GM18951 (cell line): Measurements from ENCODE around the gene ARHGAP24.

Experiments used
- POLR2A ChIP-seq: IDR thresholded peaks from 4 replicates; pipeline ENCODE4 v1.6.1; 2011; ENCODE audit warnings: mild to moderate bottlenecking; ENCODE audit not compliant: insufficient read length, insufficient read depth; ENCODE audit errors: extremely low read depth
- in situ Hi-C: fragments of 300-500 bp; cut with MboI; formaldehyde crosslinking; loops from one replicate; pipeline ENCODE4 v1.12.0; 2022; ENCODE audit warnings: low sequenced_read_pairs, mixed read lengths, inconsistent platforms; ENCODE audit not compliant: unreplicated experiment

ARHGAP24 gene

DNA sequence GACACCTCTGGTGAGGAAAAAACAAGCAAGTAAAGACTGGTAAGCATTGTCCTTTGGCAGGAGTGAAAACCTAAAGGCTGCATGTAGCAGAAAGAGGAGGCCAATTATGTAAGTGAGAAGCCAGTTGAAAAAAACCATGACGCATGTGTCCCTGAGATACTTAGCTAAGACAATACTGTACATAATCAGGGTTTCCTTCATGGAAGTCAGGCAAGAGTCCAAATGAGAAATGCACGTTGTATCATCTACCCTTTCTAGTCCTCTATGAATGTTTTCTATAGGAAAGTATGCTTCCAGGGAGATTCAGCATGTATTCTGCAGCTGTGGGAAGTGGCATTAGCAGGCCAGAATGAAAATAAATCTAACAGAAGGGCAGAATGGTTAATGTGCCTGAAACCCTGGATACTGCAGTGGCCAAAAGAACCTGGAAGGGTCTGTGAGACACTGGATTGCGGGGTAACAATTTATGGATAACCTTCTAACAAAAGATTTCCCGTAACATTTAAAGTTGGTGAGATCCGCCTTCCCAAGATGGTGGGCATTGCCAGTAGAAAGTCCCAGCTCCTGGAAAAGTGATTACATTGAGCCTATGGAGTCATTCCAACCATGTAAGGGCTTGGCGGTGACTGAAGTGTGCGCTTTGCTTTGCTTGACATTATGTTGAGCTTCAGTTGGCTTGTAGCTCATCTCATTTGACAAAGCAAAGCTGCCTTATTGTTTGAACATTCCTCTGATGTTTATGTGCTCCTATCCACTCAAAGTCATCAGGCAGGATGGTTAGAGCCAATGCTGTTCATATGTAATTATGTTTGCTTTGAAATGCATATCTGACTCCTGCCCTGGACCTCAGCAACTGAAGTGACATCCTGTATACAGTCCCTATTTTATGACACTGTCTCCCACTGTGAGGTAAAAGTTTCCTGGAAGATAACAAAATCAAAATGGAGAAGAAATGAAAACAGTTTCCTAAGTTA is 200.4 kb downstream of the ARHGAP24 start:
- TF ChIP-seq POLR2A = no peak
- in situ Hi-C loops = no loop called here

DNA sequence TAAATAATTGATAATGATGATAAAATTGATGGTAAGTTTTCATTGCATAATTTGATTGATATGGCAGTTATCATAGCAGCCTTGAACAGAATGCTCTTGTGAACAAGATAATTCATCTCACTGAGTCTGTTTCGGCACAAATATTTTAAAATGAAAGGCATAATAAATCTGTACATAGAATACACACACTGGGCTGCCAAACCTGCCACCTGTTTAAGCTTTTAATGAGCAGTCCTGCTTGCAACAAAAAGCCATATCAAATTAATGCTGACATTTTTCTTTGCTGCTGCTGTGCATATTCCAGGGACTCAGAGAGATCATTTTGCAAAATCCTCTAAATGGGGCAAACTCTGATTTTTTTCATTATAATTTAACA is 201.1 kb downstream of the ARHGAP24 start:
- no peak for TF ChIP-seq POLR2A
- in situ Hi-C loops = no loop called here

DNA sequence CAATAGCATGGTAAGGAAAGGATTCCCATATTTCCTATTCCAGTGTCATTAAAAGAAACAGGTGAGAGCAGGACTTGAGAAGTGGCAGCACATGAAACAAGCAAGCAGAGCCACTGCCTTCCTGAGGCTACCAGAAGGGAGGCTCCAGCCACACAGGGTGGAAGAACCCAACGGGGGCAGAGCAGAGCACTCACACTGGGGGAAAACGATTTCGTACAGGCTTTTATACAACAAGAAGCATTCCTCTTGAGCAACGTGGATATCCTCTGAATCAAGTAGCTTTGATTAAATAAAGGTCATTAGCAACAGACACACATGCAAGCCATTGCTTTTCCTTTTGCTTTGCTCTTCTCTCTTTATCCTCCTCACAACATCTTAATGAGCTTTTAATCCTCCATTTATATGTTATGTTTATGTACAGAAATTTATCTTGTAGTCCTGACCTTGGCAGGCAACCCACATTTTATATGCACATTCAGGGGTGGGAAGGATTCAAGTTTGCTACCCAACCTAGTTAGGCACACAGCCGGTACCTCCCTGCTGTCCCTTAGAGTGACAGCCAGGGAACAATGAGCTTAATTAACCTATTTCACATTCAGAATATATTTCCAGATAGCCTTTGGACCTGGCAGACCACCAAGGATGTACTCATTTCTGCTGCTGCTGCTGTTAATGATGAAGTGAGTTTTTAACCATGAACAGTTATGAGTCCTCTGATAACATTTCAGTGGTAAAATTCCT is 202.1 kb downstream of the ARHGAP24 start:
- no peak for TF ChIP-seq POLR2A
- in situ Hi-C loops = no loop called here

DNA sequence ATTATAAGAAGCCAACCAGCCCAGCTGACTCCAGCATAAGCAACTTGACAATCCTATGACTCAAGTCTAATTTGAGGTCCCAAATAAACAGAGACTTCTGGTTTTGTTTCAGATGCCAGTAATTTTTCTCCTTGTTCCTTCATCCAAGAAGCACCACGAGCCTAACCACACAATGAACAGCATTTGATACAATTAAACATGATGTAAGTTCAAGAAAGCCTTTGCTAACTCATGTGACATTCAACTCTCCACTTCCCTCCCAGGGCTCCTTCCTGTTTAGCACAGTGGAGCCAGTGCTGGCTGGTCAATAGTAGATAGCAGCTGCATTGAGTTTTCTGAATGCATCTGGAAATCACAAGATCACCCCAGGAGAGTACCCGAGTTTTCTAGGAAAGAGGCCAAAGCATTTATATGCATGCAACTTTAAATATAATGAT is 206.3 kb downstream of the ARHGAP24 start:
- no peak for TF ChIP-seq POLR2A

DNA sequence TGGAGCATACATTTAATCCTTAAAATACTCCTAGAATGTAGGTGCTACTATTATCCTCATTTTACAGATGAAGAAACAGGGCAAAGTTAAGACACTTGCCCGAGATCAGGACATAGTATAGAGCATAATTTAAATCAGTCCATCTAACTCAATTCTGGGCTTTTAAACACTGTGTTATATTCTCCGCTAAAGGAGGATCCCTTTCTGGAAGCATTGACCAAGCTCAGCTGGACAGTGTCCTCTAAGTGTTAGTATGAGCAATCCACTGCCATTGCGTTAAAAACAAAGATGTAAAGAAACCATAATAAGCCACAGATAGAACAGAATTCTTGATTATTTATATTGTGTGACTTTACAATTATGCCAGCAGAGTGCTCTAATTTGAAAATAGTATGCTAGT is 207.0 kb downstream of the ARHGAP24 start:
- TF ChIP-seq POLR2A = no peak
- in situ Hi-C loops = no loop called here

More for the DNA sequence above, 206.3 kb downstream of the ARHGAP24 start:
- in situ Hi-C loops = no loop called here

DNA sequence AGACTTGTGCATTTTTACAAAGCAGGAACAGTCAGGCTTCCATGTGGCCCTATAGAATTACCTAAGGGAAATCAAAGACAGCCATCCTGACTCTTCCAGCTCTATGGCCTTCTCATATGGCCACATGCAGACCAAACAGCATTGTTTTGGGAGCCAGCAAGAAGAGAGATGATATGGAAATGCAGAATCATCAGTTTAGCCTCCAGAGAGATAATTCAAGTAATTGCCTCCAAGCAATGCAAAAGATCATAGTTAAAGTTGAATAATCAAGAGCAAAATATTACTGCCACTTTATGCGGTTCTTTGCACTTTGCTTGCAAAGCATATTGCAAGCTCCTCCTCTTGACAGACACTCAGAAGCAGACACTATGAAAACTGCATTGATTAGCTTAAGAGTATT is 207.4 kb downstream of the ARHGAP24 start:
- TF ChIP-seq POLR2A = no peak

DNA sequence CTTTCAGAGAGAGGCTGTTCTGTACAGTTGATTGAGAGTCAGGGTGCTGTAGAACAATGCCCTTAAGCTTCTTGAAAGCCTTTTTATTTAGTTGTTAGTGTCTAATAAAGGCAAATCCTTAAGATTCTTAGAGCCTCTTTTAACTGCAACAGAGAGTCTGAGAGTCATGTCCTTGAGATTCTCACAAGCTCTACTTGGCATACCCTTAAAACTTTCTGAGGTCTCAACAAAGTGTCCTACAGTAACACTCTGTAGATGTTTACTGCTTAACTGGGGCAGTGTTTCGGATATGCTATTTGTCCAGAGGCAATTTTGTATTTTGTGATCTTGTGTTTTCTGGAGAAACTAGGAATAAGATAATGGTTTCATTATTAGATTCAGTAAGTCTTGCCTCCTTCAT is 209.7 kb downstream of the ARHGAP24 start:
- TF ChIP-seq POLR2A = no peak
- in situ Hi-C loops = no loop called here

More for the DNA sequence above, 207.4 kb downstream of the ARHGAP24 start:
- in situ Hi-C loops = no loop called here

DNA sequence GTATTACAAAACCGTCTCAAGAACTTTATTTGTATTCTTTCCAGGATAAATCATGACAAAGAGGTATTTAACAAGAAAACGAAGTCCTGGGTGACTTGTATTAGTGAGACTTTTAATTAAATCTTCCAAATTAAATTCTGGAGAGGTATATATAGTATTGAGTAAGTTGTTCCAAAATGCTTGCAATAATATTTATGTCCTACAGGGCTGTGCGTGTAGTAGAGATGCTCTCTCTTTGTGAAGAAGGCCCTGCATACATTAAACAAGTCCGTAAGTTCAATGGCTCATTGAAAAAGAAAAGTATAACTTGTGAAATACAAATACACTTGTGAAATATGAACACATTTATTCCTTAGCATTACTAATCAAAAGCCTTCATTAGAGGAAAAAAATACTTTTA is 211.4 kb downstream of the ARHGAP24 start:
- in situ Hi-C loops = no loop called here
- no peak for TF ChIP-seq POLR2A

DNA sequence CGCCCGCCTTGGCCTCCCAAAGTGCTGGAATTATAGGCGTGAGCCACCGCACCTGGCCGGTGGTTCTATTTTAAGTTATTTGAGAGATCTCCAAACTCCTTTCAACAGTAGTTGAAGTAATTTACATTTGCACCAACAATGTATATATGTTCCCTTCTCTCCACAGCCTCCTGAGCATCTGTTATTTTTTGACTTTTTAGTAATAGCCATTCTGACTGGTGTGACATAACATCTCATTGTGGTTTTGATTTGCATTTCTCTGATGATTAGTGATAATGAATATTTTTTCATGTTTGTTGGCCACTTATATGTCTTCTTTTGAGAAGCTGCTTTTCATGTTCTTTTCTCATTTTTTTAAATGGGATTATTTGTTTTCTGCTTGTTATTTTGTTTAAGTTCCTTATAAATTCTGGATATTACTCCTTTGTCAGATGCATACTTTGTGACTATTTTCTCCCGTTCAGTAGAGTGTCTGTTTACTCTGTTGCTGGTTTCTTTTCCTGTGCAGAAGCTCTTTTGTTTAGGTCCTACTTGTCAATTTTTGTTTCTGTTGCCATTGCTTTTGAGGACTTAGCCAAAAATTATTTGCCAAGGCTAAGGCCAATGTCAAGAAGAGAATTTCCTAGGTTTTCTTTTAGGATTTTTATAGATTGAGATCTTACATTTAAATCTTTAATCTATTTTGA is 213.2 kb downstream of the ARHGAP24 start:
- no peak for TF ChIP-seq POLR2A
- in situ Hi-C loops = no loop called here

DNA sequence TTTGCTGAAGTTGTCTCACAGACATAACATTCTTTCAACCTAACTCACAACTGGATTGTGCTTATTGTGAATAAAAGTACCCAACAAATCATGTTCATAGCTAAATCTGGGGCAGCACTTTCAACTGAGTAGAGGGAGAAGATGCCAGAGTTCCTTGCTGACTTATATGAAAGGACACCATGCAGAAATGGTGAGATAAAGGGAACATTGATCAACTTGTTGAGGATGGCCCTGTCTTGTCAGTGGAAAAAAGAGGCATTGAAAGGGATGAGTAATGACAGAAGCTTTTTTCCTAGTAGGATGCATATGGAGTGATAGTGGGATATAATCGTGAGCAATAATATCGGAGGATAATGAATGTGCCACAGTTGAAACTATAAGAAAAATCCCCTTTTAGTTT is 221.7 kb downstream of the ARHGAP24 start:
- TF ChIP-seq POLR2A = no peak
- in situ Hi-C loops = no loop called here

DNA sequence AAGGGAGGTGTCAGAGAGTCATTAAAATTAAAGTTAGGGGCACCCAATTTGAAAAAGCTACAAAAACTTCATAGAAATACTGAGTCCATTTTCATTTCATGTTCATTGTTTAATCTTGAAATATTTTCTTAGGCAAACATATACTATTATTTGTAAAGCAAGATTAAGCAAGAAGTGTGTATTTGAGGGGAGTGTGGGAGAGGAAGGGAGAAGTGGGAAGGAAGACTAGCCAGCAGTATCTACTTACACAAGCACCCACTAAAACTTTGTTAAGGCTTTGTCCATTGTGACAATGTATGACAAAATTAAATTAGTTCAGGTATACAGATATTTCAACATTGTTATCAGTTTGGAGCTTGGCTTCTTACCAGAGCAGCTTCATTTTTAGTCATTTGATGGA is 222.9 kb downstream of the ARHGAP24 start:
- TF ChIP-seq POLR2A = no peak
- in situ Hi-C loops = no loop called here

DNA sequence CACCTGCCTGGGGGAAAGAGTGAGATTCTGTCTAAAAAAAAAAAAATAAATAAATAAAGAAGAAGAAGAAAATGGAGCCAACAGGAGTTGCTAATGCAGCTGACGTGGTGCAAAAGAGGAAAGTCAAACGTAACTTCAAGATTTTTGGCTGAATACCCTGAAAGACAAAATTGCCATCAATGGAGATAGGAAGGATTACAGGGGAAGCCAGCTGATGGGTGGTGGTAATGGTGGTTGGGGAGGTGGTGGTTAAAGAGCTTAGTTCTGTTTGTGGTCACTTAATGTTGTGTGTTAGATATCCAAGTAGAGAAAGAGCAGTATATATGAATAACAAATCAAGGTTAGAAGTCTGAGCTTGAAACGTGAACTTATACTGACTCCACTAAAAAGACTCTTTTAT is 225.4 kb downstream of the ARHGAP24 start:
- in situ Hi-C loops = no loop called here
- no peak for TF ChIP-seq POLR2A

DNA sequence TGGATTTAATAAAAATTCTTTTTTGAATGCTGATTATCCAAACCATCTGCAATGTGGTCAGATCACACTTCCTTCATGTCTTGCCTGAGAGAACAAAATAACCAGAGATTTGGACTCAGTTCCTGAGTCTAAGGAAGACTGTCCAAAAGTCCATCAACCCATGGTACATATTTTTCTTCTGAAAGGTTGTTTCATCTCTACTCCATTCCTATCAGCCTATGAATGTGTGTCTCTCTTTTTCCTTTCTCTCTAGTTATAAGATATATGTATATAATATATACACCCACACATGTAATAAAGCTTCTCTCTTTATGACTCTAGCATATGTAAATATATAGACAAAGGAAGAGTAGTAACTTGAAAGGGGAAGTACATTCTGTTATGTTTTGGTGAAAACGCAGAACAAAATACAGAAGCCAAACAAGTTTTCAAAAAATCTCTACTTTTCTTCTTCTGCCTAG is 226.9 kb downstream of the ARHGAP24 start:
- TF ChIP-seq POLR2A = no peak
- in situ Hi-C loops = no loop called here
